HG03439 (cell line): ENCODE measurements around the gene AXL.
"Not testable (repeated sequence)": the region's sequence is repeated elsewhere in the genome, so short reads cannot be mapped to it uniquely, and the experiment has no call there.

ENCODE experiments used
- ATAC-seq: cut with Tn5 transposase; IDR thresholded peaks from one replicate; pipeline ENCODE4 v1.9.1; 2021; ENCODE audit warnings: mild to moderate bottlenecking, moderate library complexity; ENCODE audit not compliant: unreplicated experiment

Gene AXL

DNA sequence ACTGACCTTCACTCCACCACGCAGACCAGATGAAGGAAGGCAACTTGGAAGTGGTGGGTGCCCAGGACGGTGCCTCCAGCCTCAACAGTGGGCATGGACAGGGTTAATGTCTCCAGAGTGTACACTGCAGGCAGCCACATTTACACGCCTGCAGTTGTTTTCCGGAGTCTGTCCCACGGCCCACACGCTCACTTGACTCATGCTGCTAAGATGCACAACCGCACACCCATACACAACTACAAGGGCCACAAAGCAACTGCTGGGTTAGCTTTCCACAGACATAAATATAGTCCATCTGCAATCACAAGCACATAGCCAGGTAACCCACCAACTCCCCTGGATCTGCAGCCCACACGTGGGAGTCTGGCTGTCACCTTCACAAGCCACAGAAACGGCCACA, 12.6 kb upstream of the AXL start:
- no peak for ATAC-seq

DNA sequence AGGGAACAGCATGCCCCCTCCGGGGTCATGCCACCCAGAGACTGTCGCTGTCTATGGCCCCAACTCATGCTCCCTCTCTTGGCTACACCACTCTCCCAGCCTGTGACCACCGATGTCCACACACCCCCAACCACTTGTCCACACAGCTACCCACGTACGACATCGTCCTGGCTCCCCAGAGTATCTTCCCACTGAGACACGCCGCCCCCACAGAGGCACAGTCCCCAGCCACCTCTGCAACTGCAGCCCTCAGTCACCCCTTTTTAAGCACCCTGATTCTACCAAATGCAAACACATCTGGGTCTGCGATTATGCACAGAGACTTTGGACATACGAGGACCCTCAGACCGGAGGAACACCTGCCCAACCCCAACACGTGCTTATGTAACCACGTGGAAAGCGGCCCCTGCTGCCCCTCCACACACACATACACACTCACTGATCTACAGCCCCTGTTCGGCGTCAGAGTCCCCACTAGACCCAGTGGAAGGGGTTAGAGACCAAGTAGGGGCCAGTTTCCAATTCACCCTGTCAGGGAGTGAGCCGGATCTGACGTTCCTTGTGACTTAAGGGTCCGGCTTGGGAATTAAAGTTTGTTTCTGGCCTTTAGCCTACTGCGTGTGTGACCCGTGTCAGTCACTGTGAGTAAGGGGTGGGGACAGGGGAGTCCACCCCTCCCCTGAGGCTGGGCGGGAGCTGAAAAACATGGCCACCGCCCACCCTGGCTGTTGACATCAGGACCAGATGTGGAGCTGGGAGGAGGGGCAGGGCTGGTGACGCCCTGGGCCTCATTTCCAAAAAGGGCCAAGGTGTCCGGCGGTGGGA, 11.9 kb upstream of the AXL start:
- ATAC-seq = no peak

DNA sequence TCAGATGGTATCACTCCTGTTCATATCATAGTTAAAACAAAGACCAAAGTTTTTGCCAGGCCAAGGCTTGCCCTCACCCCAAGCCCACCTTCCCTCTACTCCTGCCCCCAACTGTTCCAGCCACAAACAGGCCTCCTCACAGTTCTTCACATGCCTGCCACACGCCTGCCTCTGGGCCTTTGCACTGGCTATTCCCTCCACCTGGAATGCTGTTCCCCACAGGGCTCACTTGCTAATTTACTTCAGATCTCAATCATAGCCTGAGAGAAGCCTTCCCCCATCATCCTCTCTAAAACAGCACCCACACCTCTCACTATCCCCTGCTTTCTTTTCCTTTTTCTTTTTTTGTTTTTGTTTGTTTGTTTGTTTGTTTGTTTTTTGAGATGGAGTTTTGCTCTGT, 4.9 kb upstream of the AXL start:
- ATAC-seq = no peak

DNA sequence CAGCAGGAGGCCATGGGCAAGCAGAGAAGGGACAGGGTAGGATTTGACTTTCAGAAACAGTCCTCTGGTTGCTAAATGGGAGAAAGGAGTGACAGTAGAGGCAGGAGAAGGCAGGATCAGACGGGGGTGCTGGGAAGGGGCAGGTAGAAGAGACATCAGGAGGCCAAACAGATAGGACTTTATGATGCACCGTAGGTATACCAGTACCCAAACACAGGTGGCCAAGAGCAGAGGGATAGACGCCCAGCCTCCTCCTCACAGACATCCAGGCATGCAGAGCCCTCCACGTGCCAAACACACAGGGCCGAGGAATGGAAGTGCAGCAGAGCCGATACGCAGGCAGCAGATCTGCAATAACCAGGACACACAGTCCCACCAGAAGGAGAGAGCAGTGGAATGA, 1.3 kb upstream of the AXL start:
- ATAC-seq = no peak

DNA sequence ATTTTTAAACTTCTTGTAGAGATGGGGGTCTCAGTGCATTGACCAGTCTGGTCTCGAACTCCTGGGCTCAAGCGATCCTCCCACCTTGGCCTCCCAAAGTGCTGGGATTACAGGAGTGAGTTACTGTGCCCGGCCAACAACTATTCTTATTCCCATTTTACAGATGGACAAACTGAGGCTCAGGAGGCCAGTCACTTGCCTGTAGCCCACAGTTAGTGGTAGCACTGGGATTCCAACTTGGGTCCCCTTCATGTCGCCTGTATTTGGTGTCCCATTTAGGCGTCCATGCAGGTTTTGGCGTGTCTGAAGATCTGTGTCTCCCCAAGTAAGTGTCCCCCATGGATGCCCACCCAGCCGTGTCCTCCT, 791 bp upstream of the AXL start:
- no peak for ATAC-seq

DNA sequence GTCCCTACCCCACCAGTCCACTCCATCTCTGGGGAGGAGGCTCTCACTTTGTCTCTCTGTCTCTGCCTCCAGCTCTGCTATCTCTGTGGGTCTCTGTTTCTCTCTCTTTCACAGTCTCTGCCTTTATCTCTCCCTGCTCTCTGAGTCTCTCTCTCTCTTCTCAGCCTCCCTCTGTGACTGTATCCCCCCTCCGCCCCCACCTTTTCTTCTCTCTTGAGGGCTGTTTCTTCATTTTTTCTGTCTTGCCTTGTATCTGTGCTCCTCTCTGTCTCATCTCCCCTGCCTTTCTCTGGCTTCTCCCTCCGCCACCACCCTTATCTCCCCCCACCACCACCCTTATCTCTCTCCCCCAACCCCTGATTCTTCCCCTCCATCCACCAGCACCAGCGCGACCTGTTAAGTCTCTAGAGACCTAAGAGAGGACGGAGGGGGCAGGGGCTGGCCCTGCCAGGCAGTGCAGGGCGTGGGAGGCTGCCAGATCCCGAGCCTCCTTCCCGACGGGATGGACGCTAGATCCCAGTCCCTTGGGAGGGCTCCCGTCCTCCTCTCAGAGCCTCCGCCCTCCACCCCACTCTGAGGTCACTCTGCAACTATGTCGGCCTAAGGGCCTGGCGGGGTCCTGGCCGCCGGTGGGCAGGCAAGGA, 1.0 kb downstream of the AXL start:
- ATAC-seq = no peak

DNA sequence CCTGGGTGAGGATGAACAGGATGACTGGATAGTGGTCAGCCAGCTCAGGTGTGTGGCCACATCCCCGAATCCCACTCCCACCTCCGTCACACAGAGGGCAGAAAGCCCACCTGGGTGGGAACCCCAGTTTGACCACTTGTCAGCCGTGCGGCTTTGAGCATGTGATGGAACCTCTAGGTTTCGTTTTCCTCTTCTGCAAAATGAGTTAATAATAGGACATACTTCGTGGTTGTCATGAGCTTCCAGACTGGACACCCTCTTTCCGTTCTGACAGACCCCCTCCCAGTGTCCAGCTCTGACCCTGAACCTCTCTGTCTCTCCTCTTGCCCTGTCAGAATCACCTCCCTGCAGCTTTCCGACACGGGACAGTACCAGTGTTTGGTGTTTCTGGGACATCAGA, 1.8 kb downstream of the AXL start:
- ATAC-seq = no peak

DNA sequence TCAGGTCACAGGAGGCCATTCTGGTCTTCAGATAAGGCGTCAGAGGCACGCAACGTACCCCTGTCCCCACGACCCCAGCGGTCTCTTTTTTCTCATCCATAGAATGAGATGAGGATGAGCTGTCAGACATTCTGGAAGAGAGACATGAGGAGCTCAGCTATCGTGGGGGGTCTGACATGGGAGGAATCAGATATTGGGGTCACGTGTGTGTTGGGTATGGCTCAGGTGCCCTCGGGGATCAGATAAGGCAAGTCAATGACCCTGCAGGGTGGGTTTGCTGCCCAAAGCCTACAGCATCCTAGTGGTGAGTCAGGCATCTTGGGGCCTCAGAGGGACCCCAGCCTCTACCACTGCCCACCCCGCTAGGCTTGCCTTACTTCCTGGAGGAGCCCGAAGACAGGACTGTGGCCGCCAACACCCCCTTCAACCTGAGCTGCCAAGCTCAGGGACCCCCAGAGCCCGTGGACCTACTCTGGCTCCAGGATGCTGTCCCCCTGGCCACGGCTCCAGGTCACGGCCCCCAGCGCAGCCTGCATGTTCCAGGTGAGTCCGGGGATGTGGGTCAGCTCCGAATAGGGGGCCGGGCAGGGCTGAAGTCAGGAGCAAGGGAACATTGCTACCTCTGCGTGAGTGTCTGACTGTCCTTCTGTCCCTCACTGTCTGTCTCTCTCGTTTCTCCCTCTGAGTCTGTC, 2.6 kb downstream of the AXL start:
- no peak for ATAC-seq

DNA sequence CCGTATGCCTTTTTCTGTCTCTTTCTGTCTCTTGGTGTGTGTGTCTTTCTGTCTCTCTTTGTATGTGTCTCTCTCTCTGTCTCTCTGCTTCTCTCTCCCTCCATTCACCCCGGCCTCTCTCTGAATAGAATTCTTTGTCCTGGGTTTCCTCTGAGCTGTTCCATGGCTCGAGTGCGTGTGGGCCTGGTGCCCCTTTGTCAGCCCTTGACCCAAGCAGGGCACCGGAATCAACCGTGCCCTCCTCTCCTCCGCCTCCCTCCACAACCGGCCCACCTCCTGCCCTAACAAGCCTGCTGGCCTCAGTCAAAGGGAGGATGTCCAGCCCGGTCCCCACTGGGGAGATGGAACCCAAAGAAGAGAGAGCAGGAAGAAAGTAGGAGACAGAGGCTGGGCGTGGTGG, 3.2 kb downstream of the AXL start:
- no peak for ATAC-seq

DNA sequence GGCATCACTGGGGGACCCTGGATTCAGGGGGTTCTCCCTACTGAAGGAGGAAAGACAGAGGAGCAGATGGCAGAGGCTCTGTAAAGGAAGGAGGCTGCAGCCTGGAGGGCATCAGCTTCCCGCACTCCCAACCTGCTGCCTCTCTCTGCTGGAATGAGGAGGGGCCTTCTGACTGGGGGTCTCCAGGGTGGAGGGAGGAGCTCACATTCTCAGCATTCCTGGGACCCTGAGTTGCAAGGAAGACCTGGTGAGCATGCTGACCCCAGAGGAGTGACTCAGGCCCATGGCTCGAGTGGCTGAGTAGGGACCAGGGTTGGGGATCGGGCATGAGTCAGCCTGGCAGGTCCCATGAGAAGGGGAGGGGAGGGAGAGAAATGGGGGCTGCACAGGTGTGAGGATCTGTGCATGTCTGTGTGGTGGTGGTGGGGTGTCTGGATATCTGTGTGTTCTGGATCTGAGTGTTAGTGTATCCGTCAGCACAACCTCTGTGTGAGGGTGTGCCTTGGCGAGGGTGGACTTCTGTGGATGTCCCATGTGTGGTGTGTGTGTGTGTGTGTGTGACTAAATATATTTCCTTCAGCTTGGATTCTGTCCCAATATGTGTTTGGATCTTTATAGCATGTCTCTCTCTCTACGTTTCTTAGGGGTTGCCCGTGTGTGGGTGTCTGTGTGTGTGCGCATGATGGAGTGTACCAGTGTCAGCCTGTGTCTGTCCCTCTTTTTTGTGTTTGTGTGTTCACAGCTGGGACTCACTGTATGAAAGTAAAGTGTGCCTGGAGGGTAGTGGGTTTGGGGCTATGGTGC, 4.6 kb downstream of the AXL start:
- ATAC-seq = no peak

DNA sequence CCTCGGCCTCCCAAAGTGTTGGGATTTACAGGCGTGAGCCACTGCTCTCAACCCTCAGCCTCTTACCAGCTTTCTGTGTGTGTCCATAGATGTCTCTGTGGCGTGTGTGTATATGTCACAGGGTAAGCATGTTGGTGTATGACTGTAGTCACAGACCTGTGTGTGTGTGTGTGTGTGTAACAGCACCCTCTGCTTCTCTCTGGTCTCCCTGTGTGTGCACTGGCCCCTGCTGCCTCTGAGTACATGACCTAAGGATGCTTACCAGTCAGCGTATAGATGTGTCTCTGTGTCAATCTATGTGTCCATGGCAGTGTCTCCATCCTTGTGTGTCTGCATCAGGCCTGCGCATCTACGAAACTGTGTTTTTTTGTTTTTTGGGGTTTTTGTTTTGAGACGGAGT, 5.6 kb downstream of the AXL start:
- no peak for ATAC-seq

DNA sequence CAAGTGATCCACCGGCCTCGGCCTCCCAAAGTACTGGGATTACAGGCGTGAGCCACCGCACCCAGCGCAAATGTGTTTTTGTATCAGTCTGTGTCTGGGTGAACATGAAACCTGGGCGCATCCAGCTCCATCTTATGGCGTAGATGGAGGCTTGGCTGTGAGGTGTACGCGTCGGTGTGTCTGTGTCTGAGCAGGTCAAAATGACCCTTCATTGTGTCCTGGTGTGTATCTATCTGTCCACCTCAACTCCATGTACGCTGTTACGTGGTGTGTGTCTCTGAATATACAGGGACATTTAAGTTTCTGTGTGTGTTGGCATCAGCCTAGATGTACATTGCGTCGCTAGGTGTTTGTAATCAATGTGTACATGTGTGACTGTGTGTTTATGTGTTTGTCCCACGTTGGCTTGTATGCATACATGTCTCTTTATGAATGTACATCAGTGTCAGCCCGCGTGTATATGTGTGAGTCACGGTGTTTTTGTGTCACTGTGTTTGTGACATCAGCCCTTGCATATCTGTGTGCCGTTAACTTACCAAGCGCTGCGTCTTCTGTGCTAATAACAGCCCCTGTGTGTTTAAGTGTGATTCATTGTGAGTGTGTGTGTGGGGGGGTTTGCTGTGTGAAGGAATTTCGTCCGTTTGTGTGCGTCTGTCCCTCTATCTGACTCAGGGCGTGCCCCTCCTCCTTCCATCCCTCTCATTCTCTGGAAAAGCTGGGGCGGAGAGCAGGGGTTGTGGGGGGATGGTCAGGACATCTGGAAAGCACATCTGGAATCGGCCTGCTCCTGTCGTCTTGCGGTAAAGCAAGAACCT, 6.4 kb downstream of the AXL start:
- ATAC-seq = no peak

DNA sequence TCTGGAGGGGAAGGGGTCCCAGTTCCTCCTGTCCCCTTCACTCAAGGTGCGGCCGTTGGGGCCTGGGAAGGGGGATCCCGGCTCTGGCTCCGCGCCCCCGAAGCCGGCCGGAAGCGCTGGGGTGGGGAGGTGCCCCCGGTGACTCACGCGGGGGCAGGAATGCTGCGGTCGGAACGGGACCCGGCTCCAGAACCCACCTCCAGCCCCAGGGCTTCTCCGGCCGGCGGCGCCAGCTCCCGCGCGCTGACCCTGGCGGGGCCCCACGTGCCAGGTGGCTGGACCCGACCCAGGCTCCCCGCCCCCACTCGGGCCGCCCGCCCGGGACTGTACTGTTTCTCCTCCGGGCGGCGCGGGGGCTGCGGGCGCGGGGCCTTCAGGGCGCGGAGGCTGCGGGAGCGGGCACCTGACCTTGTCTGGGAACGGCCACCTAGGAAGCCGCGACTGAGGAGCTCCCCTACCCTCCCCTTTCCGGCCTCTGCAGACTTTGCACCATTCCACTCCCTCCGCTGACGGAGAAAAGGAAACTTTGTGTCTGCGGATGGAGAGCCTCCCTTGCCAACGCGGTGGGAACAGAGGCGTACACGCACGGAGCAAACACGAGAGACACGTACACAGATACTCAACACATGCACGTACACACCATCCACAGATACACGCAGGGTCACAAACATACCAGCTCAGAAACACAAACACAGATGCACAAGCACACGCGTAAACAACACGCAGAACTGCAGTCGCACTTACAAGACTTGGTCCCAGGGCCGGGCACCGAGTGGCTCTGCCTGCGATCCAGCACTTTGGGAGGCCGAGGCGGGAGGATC, 7.2 kb downstream of the AXL start:
- no peak for ATAC-seq

DNA sequence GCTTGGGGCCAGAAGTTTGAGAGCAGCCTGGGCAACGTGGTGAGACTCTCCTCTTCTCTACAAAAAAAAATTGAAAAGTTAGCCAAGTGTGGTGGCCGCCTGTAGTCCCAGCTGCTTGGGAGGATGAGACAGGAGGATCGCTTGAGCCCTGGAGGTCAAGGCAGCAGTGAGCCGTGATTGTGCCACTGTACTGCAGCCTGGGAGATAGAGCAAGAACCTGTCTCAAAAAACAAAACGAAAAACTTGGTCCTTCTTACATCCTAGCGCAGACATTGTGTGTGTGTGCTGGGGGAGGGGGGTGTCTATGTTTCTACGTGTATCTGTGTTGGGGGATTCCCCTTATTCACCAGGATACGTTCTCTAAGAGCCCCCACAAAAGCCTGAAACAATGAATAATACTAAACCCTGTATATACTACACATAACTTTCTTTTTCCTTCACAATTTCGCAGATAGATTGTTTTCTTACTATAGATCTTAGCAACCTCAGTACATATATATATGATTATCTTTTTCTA, 7.9 kb downstream of the AXL start:
- no peak for ATAC-seq

DNA sequence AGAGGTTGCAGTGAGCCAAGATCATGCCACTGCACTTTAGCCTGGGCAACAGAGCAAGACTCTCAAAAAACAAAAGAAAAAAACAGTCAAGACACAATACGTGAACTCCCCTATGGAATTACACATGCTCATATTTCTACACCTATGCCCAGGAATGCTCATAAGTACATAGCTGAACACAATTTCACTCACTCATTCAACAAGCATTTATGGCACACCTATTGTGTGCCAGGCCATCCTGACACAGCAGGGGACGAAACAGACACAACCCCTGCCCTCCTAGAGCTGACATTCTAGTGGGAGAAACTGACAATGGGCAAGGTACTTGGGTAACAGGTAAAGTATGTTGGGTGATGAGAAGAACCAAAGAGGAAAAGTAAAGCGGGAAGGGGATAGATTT, 9.5 kb downstream of the AXL start:
- no peak for ATAC-seq

DNA sequence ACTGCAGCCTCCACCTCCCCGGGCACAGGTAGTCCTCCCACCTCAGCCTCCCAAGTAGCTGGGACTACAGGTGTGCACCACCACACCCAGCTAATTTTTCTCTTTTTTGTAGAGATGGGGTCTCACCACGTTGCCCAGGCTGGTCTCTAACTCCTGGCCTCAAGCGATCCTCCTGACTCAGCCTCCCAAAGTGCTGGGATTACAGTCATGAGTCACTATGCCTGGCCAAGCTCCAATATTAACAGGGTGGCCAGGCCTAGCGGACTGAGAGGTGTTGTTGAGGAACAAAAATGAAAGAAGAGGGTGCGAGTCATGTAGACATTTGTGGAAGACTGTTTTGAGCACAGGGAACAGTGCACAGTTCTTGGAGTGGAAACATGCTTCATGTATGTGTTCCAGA, 10.3 kb downstream of the AXL start:
- not testable (repeated sequence) for ATAC-seq

DNA sequence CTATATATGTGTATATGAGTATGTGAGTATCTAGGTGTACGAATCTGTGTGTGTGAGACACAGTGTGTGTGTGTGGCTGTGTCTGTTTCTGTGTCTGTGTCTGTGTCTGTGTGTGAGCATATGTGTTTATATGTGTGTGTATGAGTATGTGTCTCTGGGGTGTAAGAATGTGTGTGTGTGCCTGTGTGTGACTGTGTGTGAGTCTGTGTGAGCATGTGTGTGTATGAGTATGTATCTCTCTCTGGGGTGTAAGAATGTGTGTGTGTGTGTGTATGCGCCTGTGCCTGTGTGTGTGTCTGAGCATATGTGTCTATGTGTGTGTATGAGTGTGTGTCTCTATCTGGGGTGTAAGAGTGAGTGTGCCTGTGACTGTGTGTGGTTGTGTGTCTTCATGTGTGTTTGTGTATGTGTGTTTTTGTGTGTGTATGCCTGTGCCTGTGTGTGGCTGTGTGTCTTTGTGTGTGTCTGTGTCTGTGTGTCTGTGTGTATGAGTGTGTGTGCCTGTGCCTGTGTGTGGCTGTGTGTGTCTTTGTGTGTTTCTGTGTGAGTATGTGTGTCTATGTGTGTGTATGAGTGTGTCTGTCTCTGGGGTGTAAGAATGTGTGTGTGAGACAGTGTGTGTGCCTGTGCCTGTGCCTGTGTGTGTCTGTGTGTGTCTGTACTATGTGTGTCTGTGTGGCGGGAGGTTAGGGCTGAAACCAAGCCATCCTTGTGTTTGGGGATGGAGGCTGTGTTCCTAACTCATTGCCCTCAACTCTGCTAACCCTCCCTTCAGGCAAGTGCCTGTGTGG, 11.2 kb downstream of the AXL start:
- ATAC-seq = no peak

DNA sequence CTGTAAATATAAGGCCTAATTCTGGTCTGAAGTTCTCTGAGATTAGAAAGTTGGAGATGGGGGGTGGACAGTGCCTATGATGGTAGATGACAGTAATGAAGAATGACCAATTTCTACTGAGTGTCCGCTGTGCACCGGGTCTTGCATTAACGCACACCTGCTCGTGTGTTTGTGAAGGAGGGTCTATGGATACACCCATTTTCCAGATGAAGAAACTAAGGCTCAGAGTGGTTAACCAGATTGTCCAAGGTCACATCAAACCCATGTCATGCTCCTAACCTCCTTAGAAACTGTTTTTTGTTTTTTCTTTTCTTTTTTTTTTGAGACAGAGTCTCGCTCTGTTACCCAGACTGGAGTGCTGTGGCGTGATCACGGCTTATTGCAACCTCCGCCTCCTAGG, 13.7 kb downstream of the AXL start:
- no peak for ATAC-seq
